MM.1S (cell line): ENCODE results near the gene LPIN2.

Experiments used
- DNase-seq: peaks from one replicate; pipeline ENCODE4 v3.0.0-alpha.2; 2015
- H2AFZ ChIP-seq: fragments of 300-600 bp; sonication (generic); 2 replicates; pipeline ENCODE4 v1.6.0; 2016; ENCODE audit warnings: antibody characterized with exemption, low read length
- H3F3A ChIP-seq: fragments of 300-600 bp; sonication (generic); 2 replicates; pipeline ENCODE4 v1.6.1; 2016; ENCODE audit warnings: mild to moderate bottlenecking, antibody characterized with exemption, low read length, moderate library complexity, mixed read lengths; ENCODE audit not compliant: insufficient read depth
- H3K27ac ChIP-seq: fragments of 300-600 bp; sonication (generic); 2 replicates; pipeline ENCODE4 v1.5.1; 2016; ENCODE audit warnings: mild to moderate bottlenecking, low read length
- H3K27me3 ChIP-seq: fragments of 300-600 bp; sonication (generic); replicated peaks from 2 replicates; pipeline ENCODE4 v1.6.0; 2016; ENCODE audit warnings: low read length; ENCODE audit not compliant: insufficient read depth
- H3K36me3 ChIP-seq: fragments of 300-600 bp; sonication (generic); replicated peaks from 2 replicates; pipeline ENCODE4 v1.6.1; 2016; ENCODE audit warnings: mild to moderate bottlenecking, low read length, mixed read lengths; ENCODE audit not compliant: insufficient read depth
- H3K4me1 ChIP-seq: fragments of 300-600 bp; sonication (generic); 2 replicates; pipeline ENCODE4 v1.6.1; 2016; ENCODE audit warnings: low read length, mixed read lengths
- H3K4me2 ChIP-seq: fragments of 300-600 bp; sonication (generic); 2 replicates; pipeline ENCODE4 v1.6.0; 2016; ENCODE audit warnings: low read depth, low read length
- H3K4me3 ChIP-seq: fragments of 300-600 bp; sonication (generic); 2 replicates; pipeline ENCODE4 v1.5.1; 2016; ENCODE audit warnings: low read length, mixed read lengths
- H3K79me2 ChIP-seq: fragments of 300-600 bp; sonication (generic); 2 replicates; pipeline ENCODE4 v1.6.1; 2016; ENCODE audit warnings: mixed run types, low read length, mixed read lengths
- H3K9ac ChIP-seq: fragments of 300-600 bp; sonication (generic); 2 replicates; pipeline ENCODE4 v1.6.1; 2016; ENCODE audit warnings: low read length, mixed read lengths
- H3K9me2 ChIP-seq: fragments of 300-600 bp; sonication (generic); replicated peaks from 2 replicates; pipeline ENCODE4 v1.6.1; 2016; ENCODE audit warnings: mild to moderate bottlenecking, low read length, mixed read lengths; ENCODE audit not compliant: insufficient read depth
- H3K9me3 ChIP-seq: fragments of 300-600 bp; sonication (generic); replicated peaks from 2 replicates; pipeline ENCODE4 v1.6.1; 2016; ENCODE audit warnings: mild to moderate bottlenecking, low read length, mixed read lengths; ENCODE audit not compliant: insufficient read depth
- H4K20me1 ChIP-seq: fragments of 300-600 bp; sonication (generic); 2 replicates; pipeline ENCODE4 v1.6.1; 2016; ENCODE audit warnings: mild to moderate bottlenecking, low read length, moderate library complexity, mixed read lengths; ENCODE audit not compliant: insufficient read depth
- EZH2 ChIP-seq: fragments of 300-600 bp; sonication (generic); optimal IDR thresholded peaks from 2 replicates; pipeline ENCODE3; 2017; ENCODE audit warnings: low read depth, mild to moderate bottlenecking, antibody characterized with exemption, low read length, mixed read lengths
- EZH2phosphoT487 ChIP-seq: fragments of 300-600 bp; sonication (generic); IDR thresholded peaks from 2 replicates; pipeline ENCODE4 v1.6.1; 2018; ENCODE audit warnings: antibody characterized with exemption, low read length
- TF ChIP-seq, protein P1 (sequence below): fragments of 300-600 bp; sonication (generic); IDR thresholded peaks from 2 replicates; pipeline ENCODE4 v1.5.1; 2016; ENCODE audit warnings: antibody characterized with exemption, low read length, mixed read lengths

The LPIN2 gene

GRCh38 chr18:3040881-3041280 is 27.9 kb upstream of the LPIN2 start:
- no peak overlapping the region for H2AFZ ChIP-seq
- H3K27ac ChIP-seq: no peak overlapping the region

DNA sequence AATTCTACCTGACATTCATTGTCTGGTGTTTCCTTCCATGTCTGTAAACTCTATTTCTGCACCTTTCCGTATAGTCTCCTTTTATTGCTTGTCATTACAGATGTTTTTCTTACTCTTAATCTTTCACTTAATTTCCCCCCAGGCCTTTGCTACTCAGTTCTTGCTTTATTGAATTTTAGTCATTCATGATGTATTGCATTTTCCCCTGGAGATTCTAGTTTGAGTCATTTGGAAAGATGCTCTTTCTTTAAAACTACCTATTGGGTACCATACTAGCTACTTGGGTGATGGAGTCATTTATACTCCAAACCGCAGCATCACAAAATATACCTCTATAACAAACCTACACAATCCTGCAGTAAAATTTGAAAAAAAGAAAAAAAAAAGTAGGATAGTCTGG is 27.2 kb upstream of the LPIN2 start:
- Histone ChIP-seq H3K9me3 (0 out of 2 replicates have a peak, but pooled peaks cover 2% of the 10 kb centered on the region), H3K9ac (no peak overlapping the region), H3K27me3 (no peaks in the 10 kb centered on the region), H3K36me3 (no peaks in the 10 kb centered on the region), H3K9me2 (no peaks in the 10 kb centered on the region), H2AFZ (no peak overlapping the region), H3K79me2 (no peaks in the 10 kb centered on the region), H3K4me1 (peaks cover 6% of the 10 kb centered on the region), H3K4me3 (no peak overlapping the region), H4K20me1 (no peaks in the 10 kb centered on the region), H3F3A (no peaks in the 10 kb centered on the region; the same call in 1 of the 2 replicates), H3K4me2 (no peak overlapping the region), H3K27ac (no peak overlapping the region)
- TF ChIP-seq, protein P1, sequence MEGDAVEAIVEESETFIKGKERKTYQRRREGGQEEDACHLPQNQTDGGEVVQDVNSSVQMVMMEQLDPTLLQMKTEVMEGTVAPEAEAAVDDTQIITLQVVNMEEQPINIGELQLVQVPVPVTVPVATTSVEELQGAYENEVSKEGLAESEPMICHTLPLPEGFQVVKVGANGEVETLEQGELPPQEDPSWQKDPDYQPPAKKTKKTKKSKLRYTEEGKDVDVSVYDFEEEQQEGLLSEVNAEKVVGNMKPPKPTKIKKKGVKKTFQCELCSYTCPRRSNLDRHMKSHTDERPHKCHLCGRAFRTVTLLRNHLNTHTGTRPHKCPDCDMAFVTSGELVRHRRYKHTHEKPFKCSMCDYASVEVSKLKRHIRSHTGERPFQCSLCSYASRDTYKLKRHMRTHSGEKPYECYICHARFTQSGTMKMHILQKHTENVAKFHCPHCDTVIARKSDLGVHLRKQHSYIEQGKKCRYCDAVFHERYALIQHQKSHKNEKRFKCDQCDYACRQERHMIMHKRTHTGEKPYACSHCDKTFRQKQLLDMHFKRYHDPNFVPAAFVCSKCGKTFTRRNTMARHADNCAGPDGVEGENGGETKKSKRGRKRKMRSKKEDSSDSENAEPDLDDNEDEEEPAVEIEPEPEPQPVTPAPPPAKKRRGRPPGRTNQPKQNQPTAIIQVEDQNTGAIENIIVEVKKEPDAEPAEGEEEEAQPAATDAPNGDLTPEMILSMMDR: no peak
- TF ChIP-seq EZH2phosphoT487 (no peak), EZH2 (no peak)
- no peak for DNase-seq

More at GRCh38 chr18:3040881-3041280, 27.9 kb upstream of the LPIN2 start:
- Histone ChIP-seq H3K9me2 (no peaks in the 10 kb centered on the region), H3K27me3 (no peaks in the 10 kb centered on the region), H3K4me1 (peaks cover 6% of the 10 kb centered on the region), H4K20me1 (no peaks in the 10 kb centered on the region), H3K9me3 (0 out of 2 replicates have a peak, but pooled peaks cover 2% of the 10 kb centered on the region), H3K4me3 (no peak overlapping the region), H3F3A (no peaks in the 10 kb centered on the region; the same call in 1 of the 2 replicates), H3K9ac (no peak overlapping the region), H3K36me3 (no peaks in the 10 kb centered on the region), H3K79me2 (no peaks in the 10 kb centered on the region), H3K4me2 (no peak overlapping the region)
- no peak for TF ChIP-seq EZH2phosphoT487
- TF ChIP-seq, protein P1: no peak
- no peak for TF ChIP-seq EZH2
- no peak for DNase-seq

GRCh38 chr18:3037423-3037915 is 24.5 kb upstream of the LPIN2 start:
- DNase-seq: peak; percentile 94
- H3K9ac ChIP-seq: peak overlapping the region; percentile 30; the same call in 1 of the 2 replicates

More at GRCh38 chr18:3037423-3037915, 24.5 kb upstream of the LPIN2 start:
- H4K20me1 ChIP-seq: no peaks in the 10 kb centered on the region
- no peaks in the 10 kb centered on the region for H3K9me3 ChIP-seq
- H2AFZ ChIP-seq: peak overlapping the region; percentile 35; the same call in 1 of the 2 replicates
- TF ChIP-seq EZH2phosphoT487: no peak
- TF ChIP-seq, protein P1: no peak
- no peak for TF ChIP-seq EZH2
- H3K9me2 ChIP-seq: no peaks in the 10 kb centered on the region
- no peaks in the 10 kb centered on the region; the same call in 1 of the 2 replicates for H3F3A ChIP-seq
- peaks cover 6% of the 10 kb centered on the region for H3K4me1 ChIP-seq
- H3K4me2 ChIP-seq: peak overlapping the region; percentile 70
- H3K27ac ChIP-seq: peak overlapping the region; percentile 81
- H3K79me2 ChIP-seq: no peaks in the 10 kb centered on the region
- H3K4me3 ChIP-seq: no peak overlapping the region
- H3K27me3 ChIP-seq: no peaks in the 10 kb centered on the region
- no peaks in the 10 kb centered on the region for H3K36me3 ChIP-seq
